ENCODE results near the gene CAB39.
A peak's percentile ranks its signal among the peaks of the same experiment; 100 is the strongest.

The CAB39 gene

GRCh38 chr2:230712443-230713330, at the start of gene CAB39:
Gene CAB39, plus strand, starts transcription at chr2:230712842. Its CDS starts 47,160 bp downstream, at chr2:230760002.
- DNase-seq (ENCODE audit: low spot score), result peak; percentile 86

- no peak for DNase-seq (ENCODE audit: low spot score)
Measured at GRCh38 chr2:230664128-230664527, 48.5 kb upstream of the CAB39 start.

GRCh38 chr2:230664844-230665243, 47.8 kb upstream of the CAB39 start:
- no peak for DNase-seq (ENCODE audit: low spot score)

- DNase-seq (ENCODE audit: low spot score), result no peak
Measured at GRCh38 chr2:230665263-230665691, 47.4 kb upstream of the CAB39 start.

GRCh38 chr2:230666446-230666845, 46.2 kb upstream of the CAB39 start:
- DNase-seq (ENCODE audit: low spot score), result no peak

- DNase-seq (ENCODE audit: low spot score), result no peak
Measured at GRCh38 chr2:230666885-230667712, 45.5 kb upstream of the CAB39 start.

GRCh38 chr2:230668184-230668938, 44.3 kb upstream of the CAB39 start:
- DNase-seq (ENCODE audit: low spot score), result no peak

- no peak for DNase-seq (ENCODE audit: low spot score)
Measured at GRCh38 chr2:230668939-230669303, 43.7 kb upstream of the CAB39 start.

GRCh38 chr2:230669386-230669950, 43.2 kb upstream of the CAB39 start:
- no peak for DNase-seq (ENCODE audit: low spot score)

- DNase-seq (ENCODE audit: low spot score), result peak; percentile 18
Measured at GRCh38 chr2:230671117-230671516, 41.5 kb upstream of the CAB39 start.

- DNase-seq (ENCODE audit: low spot score), result no peak
Measured at GRCh38 chr2:230672836-230673235, 39.8 kb upstream of the CAB39 start.

GRCh38 chr2:230674401-230674800, 38.2 kb upstream of the CAB39 start:
- no peak for DNase-seq (ENCODE audit: low spot score)

GRCh38 chr2:230674966-230675672, 37.5 kb upstream of the CAB39 start:
- DNase-seq (ENCODE audit: low spot score), result no peak

GRCh38 chr2:230676546-230676945, 36.1 kb upstream of the CAB39 start:
- DNase-seq (ENCODE audit: low spot score), result no peak

- peak; percentile 19 for DNase-seq (ENCODE audit: low spot score)
Measured at GRCh38 chr2:230677201-230677946, 35.3 kb upstream of the CAB39 start.

GRCh38 chr2:230678018-230678417, 34.6 kb upstream of the CAB39 start:
- DNase-seq (ENCODE audit: low spot score), result no peak

GRCh38 chr2:230678451-230678850, 34.2 kb upstream of the CAB39 start:
- DNase-seq (ENCODE audit: low spot score), result no peak

GRCh38 chr2:230680463-230681170, 32.0 kb upstream of the CAB39 start:
- no peak for DNase-seq (ENCODE audit: low spot score)

- DNase-seq (ENCODE audit: low spot score), result no peak
Measured at GRCh38 chr2:230681171-230681545, 31.5 kb upstream of the CAB39 start.

GRCh38 chr2:230682546-230682945, 30.1 kb upstream of the CAB39 start:
- no peak for DNase-seq (ENCODE audit: low spot score)

Data from RKO (cell line).